Adrenal gland (tissue), 12 donors: Measurements from ENCODE around the gene PHLDB3. TPM values are rescaled to one million over a fixed set of nuclear protein-coding genes. Genes with fewer than 3 reads are reported as not detected.

Experiments
- DNase-seq, 7 donors: peaks; one replicate each; pipeline ENCODE4 v3.0.0-alpha.2; 2019 to 2020
- H3K27ac ChIP-seq, 5 donors: fragments of 200-600 bp; sonication (generic) in 4 of 5; 1 replicate in 3 of 5; 2 replicates in 2 of 5; pipeline versions ENCODE4 v1.5.1 to v1.8.0; 2016 to 2020; ENCODE audit warnings: mild to moderate bottlenecking in 1 of 5
- H3K27me3 ChIP-seq: fragments of 200-600 bp; 2 replicates; pipeline ENCODE4 v1.8.0; 2021
- H3K36me3 ChIP-seq, 2 donors: fragments of 200-600 bp; replicated peaks in 1 of 2; 1 replicate in 1 of 2; 2 replicates in 1 of 2; pipeline versions ENCODE4 v1.5.1 to v1.8.0; 2018 to 2022
- H3K4me1 ChIP-seq, 2 donors: fragments of 200-600 bp; replicated peaks in 1 of 2; 1 replicate in 1 of 2; 2 replicates in 1 of 2; pipeline versions ENCODE4 v1.5.1 to v1.8.0; 2018 to 2021
- H3K4me3 ChIP-seq, 4 donors: fragments of 200-600 bp; sonication (generic) in 3 of 4; one replicate each; pipeline ENCODE4 v1.5.1; 2016 to 2018
- H3K9me3 ChIP-seq, 3 donors: fragments of 200-600 bp; sonication (generic) in 1 of 3; replicated peaks in 1 of 3; 1 replicate in 2 of 3; 2 replicates in 1 of 3; pipeline versions ENCODE4 v1.5.1 to v1.8.0; 2016 to 2021
- POLR2A ChIP-seq, 2 donors: fragments of 450-650 bp; IDR thresholded peaks; one replicate each; pipeline ENCODE4 v1.6.1; 2017; ENCODE audit warnings: antibody characterized with exemption in 2 of 2, mild to moderate bottlenecking in 2 of 2, moderate library complexity in 1 of 2
- WGBS, 4 donors: extraction: QIAGEN DNeasy Blood & Tissue Kit in 2 of 4; methylation state at CpG; one replicate each; pipeline versions ENCODE4 v1.1.5 to v1.1.7; 2013 to 2017; 5-methylcytosine and 5-hydroxymethylcytosine counted together
- intact Hi-C, 2 donors: fragments of 100-400 bp; cut with DNase I; formaldehyde crosslinking; loops; one replicate each; pipeline versions ENCODE4 v1.14.1 to v1.15.0; 2022 to 2023
- polyA plus RNA-seq, 3 donors: library from polyadenylated mRNA; stranded (reverse); fragments of 200-250 nt in 2 of 3; fragments of 350-450 nt in 1 of 3; fragmentation: Illumina TruSeq in 1 of 3; extraction: RNeasy Lipid Tissue Mini Kit (QIAGEN cat#74804) in 1 of 3; gene quantifications; one replicate each; pipeline ENCODE4 v1.2.3, GENCODE V29; 2013 to 2014
- total RNA-seq, 9 donors: library from RNA; depleted of rRNA in 4 of 9; stranded (reverse); fragments of >200 nt in 4 of 9; fragments of 120-200 nt in 1 of 9; fragmentation: NEBNext Ultra II Directional in 1 of 9; extraction: Animal tissue kit (Norgen Biotek cat#: 25700) in 1 of 9; gene quantifications; one replicate each; pipeline versions ENCODE4 v1.1.0 to v1.2.4, GENCODE V29; 2013 to 2023
- TF ChIP-seq, protein P1 (sequence below), 6 experiments: fragments of 450-650 bp in 4 of 6; fragments of 200-600 bp in 2 of 6; sonication (generic) in 1 of 6; IDR thresholded peaks; 1 replicate in 5 of 6; 2 replicates in 1 of 6; pipeline versions ENCODE4 v1.5.1 to v1.8.0; 2016 to 2021; ENCODE audit warnings: antibody characterized with exemption in 6 of 6, mild to moderate bottlenecking in 2 of 6, moderate library complexity in 1 of 6
- donor health status: healthy with polysubstance abuse.
- donor health status: Bipolar disorder and iron deficiency.
- donor health status: DM: yes; HTN: yes; CAD: no.
- donor health status: DM: no; HTN: no; CAD: no.
- donor health status: DM: no; HTN: no; CAD: no.
- donor health status: DM: yes; HTN: yes; CAD: no.

PHLDB3 gene
- total and polyA plus RNA-seq, 12 donors = 1.7 to 54.5 (median 19.5) TPM

DNA sequence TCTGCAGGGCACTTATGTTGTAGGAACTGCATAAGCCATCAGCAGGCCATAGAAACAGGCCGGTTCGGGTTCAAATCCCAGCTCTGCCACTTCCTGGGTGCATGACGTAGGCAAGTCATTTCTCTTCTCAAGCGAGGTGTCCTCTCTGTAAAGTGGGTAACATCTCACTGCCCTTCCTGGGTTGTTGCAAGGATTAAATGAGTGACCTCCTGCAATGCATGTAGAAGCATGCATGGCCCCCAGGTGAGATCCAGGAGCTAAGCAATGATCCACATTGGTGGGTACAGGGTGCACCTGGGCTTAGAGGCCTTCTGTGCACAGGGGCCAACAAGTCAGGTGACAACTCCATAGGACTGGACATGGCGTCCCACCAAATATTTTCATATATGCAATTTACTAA is 13.8 kb downstream of the PHLDB3 start:
- peaks cover 0 to 12% of the 10 kb centered on the region in 2 donors for H3K36me3 ChIP-seq
- H3K4me3 ChIP-seq = no peak overlapping the region
- H3K27me3 ChIP-seq = no peaks in the 10 kb centered on the region
- H3K9me3 ChIP-seq = no peaks in the 10 kb centered on the region
- no peak overlapping the region for H3K27ac ChIP-seq
- intact Hi-C loops = no loop called here
- DNase-seq = no peak
- peaks cover 0 to 6% of the 10 kb centered on the region in 2 donors for H3K4me1 ChIP-seq
- WGBS, 4 donors = 92 to 96% (median 94%) methylated on average over 5 of the region's 5 CpGs
- TF ChIP-seq, protein P1, sequence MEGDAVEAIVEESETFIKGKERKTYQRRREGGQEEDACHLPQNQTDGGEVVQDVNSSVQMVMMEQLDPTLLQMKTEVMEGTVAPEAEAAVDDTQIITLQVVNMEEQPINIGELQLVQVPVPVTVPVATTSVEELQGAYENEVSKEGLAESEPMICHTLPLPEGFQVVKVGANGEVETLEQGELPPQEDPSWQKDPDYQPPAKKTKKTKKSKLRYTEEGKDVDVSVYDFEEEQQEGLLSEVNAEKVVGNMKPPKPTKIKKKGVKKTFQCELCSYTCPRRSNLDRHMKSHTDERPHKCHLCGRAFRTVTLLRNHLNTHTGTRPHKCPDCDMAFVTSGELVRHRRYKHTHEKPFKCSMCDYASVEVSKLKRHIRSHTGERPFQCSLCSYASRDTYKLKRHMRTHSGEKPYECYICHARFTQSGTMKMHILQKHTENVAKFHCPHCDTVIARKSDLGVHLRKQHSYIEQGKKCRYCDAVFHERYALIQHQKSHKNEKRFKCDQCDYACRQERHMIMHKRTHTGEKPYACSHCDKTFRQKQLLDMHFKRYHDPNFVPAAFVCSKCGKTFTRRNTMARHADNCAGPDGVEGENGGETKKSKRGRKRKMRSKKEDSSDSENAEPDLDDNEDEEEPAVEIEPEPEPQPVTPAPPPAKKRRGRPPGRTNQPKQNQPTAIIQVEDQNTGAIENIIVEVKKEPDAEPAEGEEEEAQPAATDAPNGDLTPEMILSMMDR (IDR thresholded peaks at IDR 0.05) = no peak
- TF ChIP-seq POLR2A (IDR thresholded peaks at IDR 0.05) = no peak

DNA sequence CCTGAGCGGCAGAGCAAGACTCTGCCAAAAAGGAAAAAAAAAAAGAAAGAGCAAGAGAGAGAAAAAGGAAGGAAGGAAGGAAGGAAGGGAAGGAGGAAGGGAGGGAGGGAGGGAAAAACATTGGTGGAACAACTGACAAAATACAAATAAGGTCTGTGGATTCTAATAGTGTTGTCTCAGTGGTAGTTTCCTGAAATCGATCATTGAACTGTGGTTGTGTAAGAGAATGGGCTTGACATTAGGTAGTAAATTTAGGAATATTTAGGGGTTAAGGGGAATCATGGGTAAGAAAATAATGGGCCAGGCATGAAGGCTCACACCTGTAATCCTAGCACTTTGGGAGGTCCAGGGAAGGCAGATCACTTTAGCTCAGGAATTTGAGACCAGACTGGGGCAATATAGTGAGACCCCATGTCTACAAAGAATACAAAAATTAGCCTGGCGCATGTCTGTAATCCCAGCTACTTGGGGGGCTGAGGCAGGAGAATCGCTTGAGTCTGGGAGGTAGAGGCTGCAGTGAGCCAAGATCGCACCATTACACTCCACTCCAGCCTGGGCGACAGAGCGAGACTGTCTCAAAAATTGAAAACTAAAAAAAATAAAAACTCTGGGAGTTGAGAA is 14.5 kb downstream of the PHLDB3 start:
- no peak for TF ChIP-seq POLR2A (IDR thresholded peaks at IDR 0.05)
- TF ChIP-seq, protein P1 (IDR thresholded peaks at IDR 0.05) = no peak
- intact Hi-C loops = no loop called here
- Histone ChIP-seq H3K27ac (no peak overlapping the region), H3K27me3 (no peaks in the 10 kb centered on the region), H3K9me3 (no peaks in the 10 kb centered on the region), H3K4me3 (no peak overlapping the region), H3K4me1 (peaks cover 0 to 6% of the 10 kb centered on the region in 2 donors), H3K36me3 (peaks cover 0 to 5% of the 10 kb centered on the region in 2 donors)
- 87 to 94% (median 93%) methylated on average over 7 of the region's 7 CpGs for WGBS, 4 donors
- no peak for DNase-seq

DNA sequence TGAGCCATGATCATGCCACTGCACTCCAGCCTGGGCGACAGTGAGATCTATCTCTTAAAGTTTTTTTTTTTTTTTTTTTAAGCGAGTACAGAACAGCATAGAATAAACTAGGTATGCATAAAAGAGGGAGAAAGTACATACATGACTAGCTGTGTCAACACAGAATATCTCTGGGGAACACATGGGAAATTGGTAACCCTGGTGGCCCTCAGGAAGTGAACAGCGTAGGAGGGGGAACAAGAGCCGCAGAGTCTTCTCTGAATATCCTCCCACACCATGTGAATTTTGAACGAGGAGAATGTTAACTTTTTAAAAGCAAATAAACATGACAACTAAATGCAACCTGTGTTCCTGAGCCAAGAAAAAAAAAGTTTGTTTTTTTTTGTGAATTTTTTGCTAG is 15.2 kb downstream of the PHLDB3 start:
- no peak for TF ChIP-seq POLR2A (IDR thresholded peaks at IDR 0.05)
- TF ChIP-seq, protein P1 (IDR thresholded peaks at IDR 0.05) = no peak
- 64 to 69% (median 67%) methylated on average over 5 of the region's 5 CpGs for WGBS, 4 donors
- Histone ChIP-seq H3K27ac (no peak overlapping the region), H3K4me1 (peaks cover 0 to 6% of the 10 kb centered on the region in 2 donors), H3K4me3 (no peak overlapping the region), H3K27me3 (no peaks in the 10 kb centered on the region), H3K36me3 (peaks cover 0 to 5% of the 10 kb centered on the region in 2 donors), H3K9me3 (no peaks in the 10 kb centered on the region)
- no peak for DNase-seq
- intact Hi-C loops = no loop called here

DNA sequence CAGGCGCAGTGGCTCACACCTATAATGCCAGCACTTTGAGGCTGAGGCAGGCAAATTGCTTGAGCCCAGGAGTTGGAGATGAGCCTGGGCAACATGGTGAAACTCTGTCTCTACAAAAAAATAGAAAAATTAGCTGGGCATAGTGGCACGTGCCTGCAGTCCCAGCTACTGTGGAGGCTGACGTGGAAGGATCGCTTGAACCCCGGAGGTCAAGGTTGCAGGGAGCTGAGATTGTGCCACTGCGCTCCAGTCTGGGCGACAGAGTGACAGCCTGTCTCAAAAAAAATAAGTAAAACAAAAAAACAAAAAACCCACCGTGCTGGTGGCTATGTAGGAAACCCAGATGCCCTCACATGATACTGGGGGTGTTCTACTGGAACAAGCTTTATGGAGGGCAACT is 16.4 kb downstream of the PHLDB3 start:
- 50 to 59% (median 56%) methylated on average over 8 of the region's 8 CpGs for WGBS, 4 donors
- intact Hi-C loops = no loop called here
- no peak for TF ChIP-seq POLR2A (IDR thresholded peaks at IDR 0.05)
- TF ChIP-seq, protein P1 (IDR thresholded peaks at IDR 0.05) = no peak

More for the DNA sequence above, 16.4 kb downstream of the PHLDB3 start:
- Histone ChIP-seq H3K36me3 (no peaks in the 10 kb centered on the region), H3K27me3 (no peaks in the 10 kb centered on the region), H3K4me1 (peaks cover 0 to 6% of the 10 kb centered on the region in 2 donors), H3K27ac (no peak overlapping the region), H3K4me3 (no peak overlapping the region), H3K9me3 (no peaks in the 10 kb centered on the region)
- peak in 3 of 7 donors; percentile 45 to 63 (median 52) for DNase-seq
